ENCODE data around the gene FIS1. TPM values are rescaled to one million over a fixed set of nuclear protein-coding genes. Genes with fewer than 3 reads are reported as not detected.
"Not testable (repeated sequence)": the region's sequence is repeated elsewhere in the genome, so short reads cannot be mapped to it uniquely, and the experiment has no call there.

Gene FIS1
- total RNA-seq, 1 donor = 123 TPM

DNA sequence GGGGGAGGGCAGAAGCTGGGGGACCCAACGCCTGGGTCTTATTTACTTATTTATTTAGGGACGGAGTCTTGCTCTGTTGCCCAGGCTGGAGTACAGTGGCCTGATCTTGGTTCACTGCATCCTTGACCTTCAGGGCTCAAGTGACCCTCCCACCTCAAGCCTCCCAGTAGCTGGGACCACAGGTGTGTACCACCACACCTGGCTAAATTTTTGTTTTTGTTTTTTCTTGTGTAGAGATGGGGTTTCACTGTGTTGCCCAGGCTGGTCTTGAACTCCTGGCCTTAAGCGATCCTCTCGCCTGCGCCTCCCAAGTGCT lies 42.3 kb downstream of the FIS1 start:
- TF ChIP-seq, protein P1, sequence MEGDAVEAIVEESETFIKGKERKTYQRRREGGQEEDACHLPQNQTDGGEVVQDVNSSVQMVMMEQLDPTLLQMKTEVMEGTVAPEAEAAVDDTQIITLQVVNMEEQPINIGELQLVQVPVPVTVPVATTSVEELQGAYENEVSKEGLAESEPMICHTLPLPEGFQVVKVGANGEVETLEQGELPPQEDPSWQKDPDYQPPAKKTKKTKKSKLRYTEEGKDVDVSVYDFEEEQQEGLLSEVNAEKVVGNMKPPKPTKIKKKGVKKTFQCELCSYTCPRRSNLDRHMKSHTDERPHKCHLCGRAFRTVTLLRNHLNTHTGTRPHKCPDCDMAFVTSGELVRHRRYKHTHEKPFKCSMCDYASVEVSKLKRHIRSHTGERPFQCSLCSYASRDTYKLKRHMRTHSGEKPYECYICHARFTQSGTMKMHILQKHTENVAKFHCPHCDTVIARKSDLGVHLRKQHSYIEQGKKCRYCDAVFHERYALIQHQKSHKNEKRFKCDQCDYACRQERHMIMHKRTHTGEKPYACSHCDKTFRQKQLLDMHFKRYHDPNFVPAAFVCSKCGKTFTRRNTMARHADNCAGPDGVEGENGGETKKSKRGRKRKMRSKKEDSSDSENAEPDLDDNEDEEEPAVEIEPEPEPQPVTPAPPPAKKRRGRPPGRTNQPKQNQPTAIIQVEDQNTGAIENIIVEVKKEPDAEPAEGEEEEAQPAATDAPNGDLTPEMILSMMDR (IDR thresholded peaks at IDR 0.05; ENCODE audit: insufficient read depth, low read length) = no peak
- no peak overlapping the region for H3K4me3 ChIP-seq (ENCODE audit: low read depth, low read length)

DNA sequence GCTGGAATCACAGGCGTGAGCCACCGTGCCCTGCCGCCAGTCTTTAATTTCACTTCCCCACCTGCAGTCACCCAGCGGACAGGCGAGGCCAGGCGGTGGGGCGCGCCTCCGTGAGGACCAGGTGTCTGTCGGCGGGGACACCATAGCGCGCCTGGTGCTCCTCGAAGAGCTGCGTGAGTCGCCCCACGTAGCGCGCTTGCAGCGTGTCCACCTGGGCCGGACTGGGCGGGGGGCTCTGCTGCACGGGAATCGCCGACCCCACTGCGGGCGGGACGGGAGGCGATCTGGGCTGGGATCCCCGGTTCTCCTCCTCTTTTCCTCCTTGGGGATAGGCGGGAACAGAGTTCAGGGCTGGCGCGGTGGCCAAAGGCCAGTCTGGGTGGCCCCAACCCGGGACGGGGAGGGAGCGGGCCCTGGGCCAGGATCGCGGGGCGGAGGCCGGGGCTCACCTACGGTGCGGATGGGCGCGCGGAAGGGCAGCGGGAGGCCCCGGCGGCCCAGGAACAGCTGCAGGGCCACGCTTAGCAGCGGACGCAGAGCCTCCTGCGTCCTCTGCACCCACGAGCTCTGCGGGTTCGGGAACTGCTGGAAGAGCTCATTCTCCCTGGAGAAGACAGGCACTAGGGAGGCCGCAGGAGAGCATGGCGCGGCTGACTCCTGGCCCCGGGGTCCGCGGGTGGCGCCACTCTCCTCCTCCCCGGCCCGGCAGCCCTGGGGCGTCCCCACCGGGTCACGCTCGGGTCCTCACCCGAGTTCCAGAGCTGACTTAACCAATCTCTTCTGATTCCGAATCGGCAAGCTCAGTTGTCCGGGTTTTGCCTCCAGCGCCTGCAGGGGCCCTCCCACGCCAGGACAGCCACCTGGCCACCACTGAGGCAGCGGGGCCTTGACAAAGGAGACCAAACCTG lies 42.9 kb downstream of the FIS1 start:
- DNase-seq (ENCODE audit: low read depth) = no peak
- TF ChIP-seq, protein P1 (IDR thresholded peaks at IDR 0.05; ENCODE audit: insufficient read depth, low read length) = no peak
- H3K4me3 ChIP-seq (ENCODE audit: low read depth, low read length) = no peak overlapping the region

More for the DNA sequence above, 42.3 kb downstream of the FIS1 start:
- no peak for DNase-seq (ENCODE audit: low read depth)

DNA sequence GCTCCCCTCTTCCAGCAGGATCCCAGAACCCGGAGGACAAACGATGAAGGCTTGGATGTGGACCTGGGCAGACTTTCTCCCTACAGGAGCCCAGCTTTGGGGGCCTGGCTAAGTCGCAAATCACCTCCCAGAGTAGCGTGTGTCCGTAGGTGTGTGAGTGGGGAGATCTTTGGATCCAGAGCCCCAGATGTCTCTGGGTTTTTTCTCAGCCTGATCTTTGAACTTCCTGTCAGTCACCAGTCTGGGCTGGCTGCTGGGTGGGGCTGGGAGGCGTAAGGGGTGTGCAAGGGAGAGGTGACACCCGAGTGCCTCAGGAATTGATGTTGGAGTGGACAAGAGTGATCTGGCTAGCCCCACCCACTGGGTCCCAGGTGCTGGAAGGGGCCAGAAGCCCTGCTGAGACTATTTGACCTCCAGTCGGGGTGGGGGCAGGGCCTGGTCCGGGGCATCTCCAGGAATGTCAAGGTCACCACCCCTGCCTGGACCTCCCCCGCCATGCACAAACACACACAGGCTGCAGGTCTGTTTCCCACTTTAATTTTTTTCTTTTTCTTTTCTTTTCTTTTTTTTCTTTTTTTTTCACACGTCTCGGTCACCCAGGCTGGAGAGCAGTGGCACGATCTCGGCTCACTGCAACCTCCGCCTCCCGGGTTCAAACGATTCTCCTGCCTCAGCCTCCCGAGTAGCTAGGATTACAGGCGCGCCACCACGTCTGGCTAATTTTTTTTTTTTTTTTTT lies 43.9 kb downstream of the FIS1 start, which contains the start of gene MOGAT3:
Gene MOGAT3 (minus strand): TSS at position 175 of the 738 bp plus-strand sequence. CDS start 182 bp downstream, outside the sequence.
- H3K4me3 ChIP-seq (ENCODE audit: low read depth, low read length) = no peak within 1 kb of the TSS
- TF ChIP-seq, protein P1 (IDR thresholded peaks at IDR 0.05; ENCODE audit: insufficient read depth, low read length) = no peak
- no peak for DNase-seq (ENCODE audit: low read depth)

DNA sequence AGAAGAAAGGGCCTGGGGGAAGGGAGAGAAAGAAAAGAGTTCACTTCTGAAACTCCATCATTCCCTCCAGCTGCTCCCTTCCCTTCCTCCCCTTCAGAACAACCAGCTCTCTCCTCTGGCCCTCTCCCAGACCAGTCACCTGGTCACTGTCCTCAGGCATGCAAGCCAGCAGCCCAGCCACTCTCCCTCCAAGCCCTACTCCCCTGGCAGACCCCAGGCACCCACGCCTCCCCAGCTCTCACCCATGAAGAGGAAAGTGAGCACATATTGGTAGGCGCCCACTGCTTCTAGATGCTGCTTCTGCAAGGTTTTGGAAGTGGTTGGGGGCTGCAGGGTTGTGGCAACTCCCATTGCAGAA lies 44.4 kb downstream of the FIS1 start:
- DNase-seq (ENCODE audit: low read depth) = no peak
- TF ChIP-seq, protein P1 (IDR thresholded peaks at IDR 0.05; ENCODE audit: insufficient read depth, low read length) = no peak
- no peak overlapping the region for H3K4me3 ChIP-seq (ENCODE audit: low read depth, low read length)

DNA sequence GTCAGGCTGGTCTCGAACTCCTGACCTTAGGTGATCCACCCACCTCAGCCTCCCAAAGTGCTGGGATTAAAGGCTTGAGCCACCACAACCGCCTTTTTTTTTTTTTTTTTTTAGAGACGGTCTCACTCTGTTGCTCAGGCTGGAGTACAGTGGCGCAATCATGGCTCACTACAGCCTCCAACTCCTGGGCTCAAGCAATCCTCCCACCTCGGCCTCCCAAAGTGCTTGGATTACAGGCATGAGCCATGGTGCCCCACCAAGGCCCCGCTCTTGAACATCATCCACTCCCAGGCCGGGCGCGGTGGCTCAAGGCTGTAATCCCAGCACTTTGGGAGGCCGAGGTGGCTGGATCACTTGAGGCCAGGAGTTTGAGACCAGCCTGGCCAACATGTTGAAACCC lies 45.4 kb downstream of the FIS1 start:
- not testable (repeated sequence) for DNase-seq (ENCODE audit: low read depth); H3K4me3 ChIP-seq (ENCODE audit: low read depth, low read length)

DNA sequence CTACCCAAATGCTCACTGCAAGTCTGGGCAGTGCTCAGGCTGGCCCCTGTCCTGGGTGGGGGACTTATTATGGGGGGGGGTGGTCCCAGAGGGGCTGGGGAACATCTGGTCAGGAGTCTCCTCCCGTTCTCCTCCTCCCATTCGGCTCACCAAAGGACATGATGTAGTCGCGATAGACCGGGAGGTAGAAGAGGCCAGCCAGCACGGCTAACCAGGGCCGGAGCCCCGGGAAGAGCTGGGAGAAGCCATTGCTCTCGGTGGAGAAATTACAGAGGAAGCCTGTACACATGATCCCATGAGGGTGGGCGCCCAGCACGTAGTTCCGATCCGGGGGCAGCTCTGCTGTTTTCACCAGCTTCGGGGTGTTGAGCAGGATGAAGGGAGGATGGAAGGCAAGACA lies 46.4 kb downstream of the FIS1 start:
- H3K4me3 ChIP-seq (ENCODE audit: low read depth, low read length) = no peak overlapping the region
- no peak for DNase-seq (ENCODE audit: low read depth)
- TF ChIP-seq, protein P1 (IDR thresholded peaks at IDR 0.05; ENCODE audit: insufficient read depth, low read length) = no peak

DNA sequence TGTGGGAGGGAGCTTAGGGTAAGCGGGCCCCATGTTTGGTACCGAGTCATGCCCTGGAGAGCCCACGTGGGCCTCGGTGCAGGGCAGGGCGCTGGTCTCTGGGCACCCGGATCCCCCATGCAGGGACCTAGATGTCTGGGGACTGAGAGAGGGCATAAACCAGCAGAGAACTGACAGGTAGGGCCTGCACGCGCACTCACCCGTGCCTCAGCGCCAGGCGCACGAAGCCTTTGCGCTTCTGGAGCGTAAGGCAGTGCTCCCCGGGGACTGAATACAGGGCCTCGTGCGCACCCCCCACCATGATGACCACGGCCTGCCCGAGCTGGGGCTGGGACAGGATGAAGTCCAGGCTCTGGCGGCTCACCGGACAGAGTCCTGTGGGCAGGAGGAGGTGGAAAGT lies 46.9 kb downstream of the FIS1 start:
- no peak overlapping the region for H3K4me3 ChIP-seq (ENCODE audit: low read depth, low read length)
- DNase-seq (ENCODE audit: low read depth) = no peak

More for the DNA sequence above, 46.9 kb downstream of the FIS1 start:
- TF ChIP-seq, protein P1 (IDR thresholded peaks at IDR 0.05; ENCODE audit: insufficient read depth, low read length) = no peak

Measured in fibroblast of the aortic adventitia (primary cell).